SU-DHL-6 (cell line): ENCODE measurements around the gene ZCCHC7.

Experiments
- H2AFZ ChIP-seq: fragments of 200-600 bp; sonication (generic); 2 replicates; pipeline ENCODE4 v1.6.1; 2014; ENCODE audit warnings: low read depth, mild to moderate bottlenecking, moderate library complexity, mixed read lengths, antibody characterized with exemption, low read length; ENCODE audit not compliant: severe bottlenecking
- H3F3A ChIP-seq: fragments of 200-600 bp; shearing (Covaris generic); 2 replicates; pipeline ENCODE4 v1.6.0; 2016; ENCODE audit warnings: antibody characterized with exemption, mild to moderate bottlenecking; ENCODE audit not compliant: insufficient read depth
- H3K27ac ChIP-seq: fragments of 200-600 bp; sonication (generic); 2 replicates; pipeline ENCODE4 v1.5.1; 2016; ENCODE audit warnings: low read depth, mild to moderate bottlenecking, low read length, moderate library complexity, mixed read lengths
- H3K27me3 ChIP-seq: fragments of 200-600 bp; sonication (generic), shearing (Covaris generic); 2 replicates; pipeline ENCODE4 v1.6.0; 2014; ENCODE audit warnings: mild to moderate bottlenecking, low read length
- H3K36me3 ChIP-seq: fragments of 200-600 bp; sonication (generic); 2 replicates; pipeline ENCODE4 v1.6.1; 2014; ENCODE audit warnings: mild to moderate bottlenecking, low read length, mixed read lengths
- H3K4me2 ChIP-seq: fragments of 300-600, 200-600 bp; shearing (Covaris generic), sonication (generic); 2 replicates; pipeline ENCODE4 v1.6.0; 2014; ENCODE audit warnings: low read length, low read depth, mild to moderate bottlenecking; ENCODE audit not compliant: poor library complexity, severe bottlenecking
- H3K4me3 ChIP-seq: fragments of 200-600 bp; sonication (generic); 2 replicates; pipeline ENCODE4 v1.5.1; 2014; ENCODE audit warnings: antibody characterized with exemption, low read length, mild to moderate bottlenecking, mixed read lengths; ENCODE audit not compliant: insufficient read depth, poor library complexity, severe bottlenecking
- H3K79me2 ChIP-seq: fragments of 200-600 bp; sonication (generic); 2 replicates; pipeline ENCODE4 v1.6.1; 2014; ENCODE audit warnings: mild to moderate bottlenecking, low read length, moderate library complexity; ENCODE audit not compliant: insufficient read depth
- H3K9ac ChIP-seq: fragments of 200-600 bp; sonication (generic); 2 replicates; pipeline ENCODE4 v1.7.0; 2014; ENCODE audit warnings: mild to moderate bottlenecking, low read length
- H3K9me2 ChIP-seq: fragments of 200-600 bp; sonication (generic); replicated peaks from 2 replicates; pipeline ENCODE4 v1.6.1; 2014; ENCODE audit warnings: low read length; ENCODE audit not compliant: insufficient read depth
- H3K9me3 ChIP-seq: fragments of 200-600 bp; sonication (generic); 2 replicates; pipeline ENCODE4 v1.6.1; 2014; ENCODE audit warnings: low read length, mixed read lengths; ENCODE audit not compliant: insufficient read depth
- H4K20me1 ChIP-seq: fragments of 200-600 bp; sonication (generic); 2 replicates; pipeline ENCODE4 v1.6.1; 2014; ENCODE audit warnings: low read depth, mild to moderate bottlenecking, antibody characterized with exemption, low read length, moderate library complexity, mixed read lengths
- EZH2phosphoT487 ChIP-seq: fragments of 200-600 bp; sonication (generic), shearing (Covaris generic); conservative IDR thresholded peaks from 2 replicates; pipeline ENCODE4 v1.6.1; 2018; ENCODE audit warnings: mild to moderate bottlenecking, antibody characterized with exemption, low read length, moderate library complexity, mixed read lengths
- TF ChIP-seq, protein P1 (sequence below): fragments of 200-600 bp; sonication (generic); IDR thresholded peaks from one replicate; pipeline ENCODE4 v1.5.1; 2017; ENCODE audit warnings: antibody characterized with exemption, mild to moderate bottlenecking, low read length, moderate library complexity; ENCODE audit not compliant: insufficient read depth, poor library complexity, severe bottlenecking

Gene ZCCHC7

DNA sequence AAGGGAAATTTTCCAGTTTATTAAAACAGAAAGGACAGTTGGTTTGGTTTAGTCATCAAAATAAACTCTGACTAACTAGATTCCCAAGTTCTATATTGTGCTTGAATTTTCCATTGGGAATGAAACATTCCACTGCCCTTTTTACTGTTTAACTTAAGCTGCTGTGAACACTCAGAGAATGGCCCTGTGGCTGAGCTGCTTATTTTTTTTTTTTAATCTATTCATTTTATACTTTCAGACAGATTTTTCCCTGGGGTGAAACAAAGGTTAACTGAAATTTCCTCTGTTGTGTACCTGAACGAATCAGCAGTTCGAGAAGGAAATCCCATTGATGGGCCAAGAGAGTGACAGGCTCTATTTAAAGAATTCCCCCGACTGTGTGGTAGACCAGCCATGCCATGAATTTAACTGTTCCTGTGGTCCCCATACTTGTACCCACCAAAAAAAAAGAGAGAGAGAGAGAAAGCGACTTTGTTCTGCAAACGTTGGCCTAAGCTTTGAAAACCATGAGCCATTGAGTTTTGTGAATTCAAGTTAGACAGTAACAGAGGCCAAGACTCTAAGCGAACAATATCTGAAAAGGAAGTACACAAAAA, 163.5 kb downstream of the ZCCHC7 start:
- H3K9me3 ChIP-seq: no peaks in the 10 kb centered on the region
- H3K79me2 ChIP-seq: peaks cover 97% of the 10 kb centered on the region
- H2AFZ ChIP-seq: no peak overlapping the region
- H3K36me3 ChIP-seq: peaks cover 9% of the 10 kb centered on the region
- H3K4me3 ChIP-seq: peak overlapping the region; percentile 44
- H4K20me1 ChIP-seq: no peaks in the 10 kb centered on the region
- peak overlapping the region; percentile 53 for H3K9ac ChIP-seq
- H3K27ac ChIP-seq: peak overlapping the region; percentile 94
- no peak for TF ChIP-seq EZH2phosphoT487
- TF ChIP-seq, protein P1, sequence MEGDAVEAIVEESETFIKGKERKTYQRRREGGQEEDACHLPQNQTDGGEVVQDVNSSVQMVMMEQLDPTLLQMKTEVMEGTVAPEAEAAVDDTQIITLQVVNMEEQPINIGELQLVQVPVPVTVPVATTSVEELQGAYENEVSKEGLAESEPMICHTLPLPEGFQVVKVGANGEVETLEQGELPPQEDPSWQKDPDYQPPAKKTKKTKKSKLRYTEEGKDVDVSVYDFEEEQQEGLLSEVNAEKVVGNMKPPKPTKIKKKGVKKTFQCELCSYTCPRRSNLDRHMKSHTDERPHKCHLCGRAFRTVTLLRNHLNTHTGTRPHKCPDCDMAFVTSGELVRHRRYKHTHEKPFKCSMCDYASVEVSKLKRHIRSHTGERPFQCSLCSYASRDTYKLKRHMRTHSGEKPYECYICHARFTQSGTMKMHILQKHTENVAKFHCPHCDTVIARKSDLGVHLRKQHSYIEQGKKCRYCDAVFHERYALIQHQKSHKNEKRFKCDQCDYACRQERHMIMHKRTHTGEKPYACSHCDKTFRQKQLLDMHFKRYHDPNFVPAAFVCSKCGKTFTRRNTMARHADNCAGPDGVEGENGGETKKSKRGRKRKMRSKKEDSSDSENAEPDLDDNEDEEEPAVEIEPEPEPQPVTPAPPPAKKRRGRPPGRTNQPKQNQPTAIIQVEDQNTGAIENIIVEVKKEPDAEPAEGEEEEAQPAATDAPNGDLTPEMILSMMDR: no peak
- H3K4me2 ChIP-seq: peak overlapping the region; percentile 87
- H3F3A ChIP-seq: peaks cover 92% of the 10 kb centered on the region
- H3K9me2 ChIP-seq: no peaks in the 10 kb centered on the region
- no peaks in the 10 kb centered on the region for H3K27me3 ChIP-seq

DNA sequence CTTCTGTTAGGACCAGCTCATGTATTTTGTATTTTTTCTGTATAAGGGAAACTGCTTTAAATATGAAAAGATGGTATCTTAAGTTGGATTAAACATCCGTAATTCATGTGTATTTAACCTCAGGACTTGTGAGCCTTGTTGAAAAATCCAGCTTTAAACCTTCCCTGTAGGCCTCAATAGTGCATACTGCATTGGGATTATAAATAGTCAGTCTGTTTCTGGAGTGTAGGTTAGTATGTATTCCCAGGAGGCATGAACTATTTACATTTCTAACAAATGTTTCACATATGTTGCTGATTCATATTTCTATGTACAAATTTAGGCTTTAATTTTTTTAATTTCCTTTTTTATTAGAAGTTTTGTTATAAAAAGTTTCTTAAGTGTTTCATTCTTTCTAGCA, 164.3 kb downstream of the ZCCHC7 start:
- peaks cover 93% of the 10 kb centered on the region for H3F3A ChIP-seq
- H3K27me3 ChIP-seq: no peaks in the 10 kb centered on the region
- TF ChIP-seq EZH2phosphoT487: no peak
- TF ChIP-seq, protein P1: no peak
- peak overlapping the region; percentile 87 for H3K4me2 ChIP-seq
- peaks cover 9% of the 10 kb centered on the region for H3K36me3 ChIP-seq
- H3K79me2 ChIP-seq: peaks cover 97% of the 10 kb centered on the region
- peak overlapping the region; percentile 94 for H3K27ac ChIP-seq
- no peaks in the 10 kb centered on the region for H4K20me1 ChIP-seq
- H3K9me3 ChIP-seq: no peaks in the 10 kb centered on the region
- H3K4me3 ChIP-seq: peak overlapping the region; percentile 44
- H3K9me2 ChIP-seq: no peaks in the 10 kb centered on the region
- H2AFZ ChIP-seq: no peak overlapping the region
- H3K9ac ChIP-seq: peak overlapping the region; percentile 53

- peak overlapping the region; percentile 95 for H3K4me2 ChIP-seq
Measured at GRCh38 chr9:37286530-37287175, 166.3 kb downstream of the ZCCHC7 start.

More at GRCh38 chr9:37286530-37287175, 166.3 kb downstream of the ZCCHC7 start:
- H3K27me3 ChIP-seq: no peaks in the 10 kb centered on the region
- peak overlapping the region; percentile 53; the same call in 1 of the 2 replicates for H3K9ac ChIP-seq
- no peaks in the 10 kb centered on the region for H4K20me1 ChIP-seq
- peaks cover 93% of the 10 kb centered on the region for H3F3A ChIP-seq
- H3K36me3 ChIP-seq: peaks cover 9% of the 10 kb centered on the region
- H3K9me2 ChIP-seq: no peaks in the 10 kb centered on the region
- H2AFZ ChIP-seq: no peak overlapping the region
- no peaks in the 10 kb centered on the region for H3K9me3 ChIP-seq
- TF ChIP-seq, protein P1: no peak
- TF ChIP-seq EZH2phosphoT487: no peak
- H3K4me3 ChIP-seq: peak overlapping the region; percentile 8
- H3K79me2 ChIP-seq: peaks cover 97% of the 10 kb centered on the region
- H3K27ac ChIP-seq: peak overlapping the region; percentile 98
